MM.1S (cell line): ENCODE results near the gene CITED4.

Source experiments
- DNase-seq: peaks from one replicate; pipeline ENCODE4 v3.0.0-alpha.2; 2015
- H2AFZ ChIP-seq: fragments of 300-600 bp; sonication (generic); 2 replicates; pipeline ENCODE4 v1.6.0; 2016; ENCODE audit warnings: antibody characterized with exemption, low read length
- H3F3A ChIP-seq: fragments of 300-600 bp; sonication (generic); 2 replicates; pipeline ENCODE4 v1.6.1; 2016; ENCODE audit warnings: mild to moderate bottlenecking, antibody characterized with exemption, low read length, moderate library complexity, mixed read lengths; ENCODE audit not compliant: insufficient read depth
- H3K27ac ChIP-seq: fragments of 300-600 bp; sonication (generic); 2 replicates; pipeline ENCODE4 v1.5.1; 2016; ENCODE audit warnings: mild to moderate bottlenecking, low read length
- H3K27me3 ChIP-seq: fragments of 300-600 bp; sonication (generic); replicated peaks from 2 replicates; pipeline ENCODE4 v1.6.0; 2016; ENCODE audit warnings: low read length; ENCODE audit not compliant: insufficient read depth
- H3K36me3 ChIP-seq: fragments of 300-600 bp; sonication (generic); replicated peaks from 2 replicates; pipeline ENCODE4 v1.6.1; 2016; ENCODE audit warnings: mild to moderate bottlenecking, low read length, mixed read lengths; ENCODE audit not compliant: insufficient read depth
- H3K4me1 ChIP-seq: fragments of 300-600 bp; sonication (generic); 2 replicates; pipeline ENCODE4 v1.6.1; 2016; ENCODE audit warnings: low read length, mixed read lengths
- H3K4me2 ChIP-seq: fragments of 300-600 bp; sonication (generic); 2 replicates; pipeline ENCODE4 v1.6.0; 2016; ENCODE audit warnings: low read depth, low read length
- H3K4me3 ChIP-seq: fragments of 300-600 bp; sonication (generic); 2 replicates; pipeline ENCODE4 v1.5.1; 2016; ENCODE audit warnings: low read length, mixed read lengths
- H3K79me2 ChIP-seq: fragments of 300-600 bp; sonication (generic); 2 replicates; pipeline ENCODE4 v1.6.1; 2016; ENCODE audit warnings: mixed run types, low read length, mixed read lengths
- H3K9ac ChIP-seq: fragments of 300-600 bp; sonication (generic); 2 replicates; pipeline ENCODE4 v1.6.1; 2016; ENCODE audit warnings: low read length, mixed read lengths
- H3K9me2 ChIP-seq: fragments of 300-600 bp; sonication (generic); replicated peaks from 2 replicates; pipeline ENCODE4 v1.6.1; 2016; ENCODE audit warnings: mild to moderate bottlenecking, low read length, mixed read lengths; ENCODE audit not compliant: insufficient read depth
- H3K9me3 ChIP-seq: fragments of 300-600 bp; sonication (generic); replicated peaks from 2 replicates; pipeline ENCODE4 v1.6.1; 2016; ENCODE audit warnings: mild to moderate bottlenecking, low read length, mixed read lengths; ENCODE audit not compliant: insufficient read depth
- H4K20me1 ChIP-seq: fragments of 300-600 bp; sonication (generic); 2 replicates; pipeline ENCODE4 v1.6.1; 2016; ENCODE audit warnings: mild to moderate bottlenecking, low read length, moderate library complexity, mixed read lengths; ENCODE audit not compliant: insufficient read depth
- CTCF ChIP-seq: fragments of 300-600 bp; sonication (generic); IDR thresholded peaks from 2 replicates; pipeline ENCODE4 v1.5.1; 2016; ENCODE audit warnings: antibody characterized with exemption, low read length, mixed read lengths
- EZH2 ChIP-seq: fragments of 300-600 bp; sonication (generic); optimal IDR thresholded peaks from 2 replicates; pipeline ENCODE3; 2017; ENCODE audit warnings: low read depth, mild to moderate bottlenecking, antibody characterized with exemption, low read length, mixed read lengths
- EZH2phosphoT487 ChIP-seq: fragments of 300-600 bp; sonication (generic); IDR thresholded peaks from 2 replicates; pipeline ENCODE4 v1.6.1; 2018; ENCODE audit warnings: antibody characterized with exemption, low read length

The CITED4 gene

GRCh38 chr1:40877698-40878097 lies 15.5 kb upstream of the CITED4 start:
- H3K4me1 ChIP-seq = 0 out of 2 replicates have a peak, but pooled peaks cover 5% of the 10 kb centered on the region
- H4K20me1 ChIP-seq = no peaks in the 10 kb centered on the region
- no peak overlapping the region for H3K27ac ChIP-seq

GRCh38 chr1:40876891-40877290 lies 14.7 kb upstream of the CITED4 start:
- no peaks in the 10 kb centered on the region for H3F3A ChIP-seq
- H3K4me2 ChIP-seq = no peak overlapping the region
- H2AFZ ChIP-seq = no peak overlapping the region
- no peaks in the 10 kb centered on the region for H4K20me1 ChIP-seq
- H3K4me3 ChIP-seq = no peak overlapping the region
- no peaks in the 10 kb centered on the region for H3K79me2 ChIP-seq
- H3K4me1 ChIP-seq = 0 out of 2 replicates have a peak, but pooled peaks cover 5% of the 10 kb centered on the region
- no peaks in the 10 kb centered on the region for H3K9me2 ChIP-seq
- no peak overlapping the region for H3K27ac ChIP-seq
- no peaks in the 10 kb centered on the region for H3K27me3 ChIP-seq
- no peaks in the 10 kb centered on the region for H3K9me3 ChIP-seq
- DNase-seq = no peak
- H3K9ac ChIP-seq = no peak overlapping the region
- no peaks in the 10 kb centered on the region for H3K36me3 ChIP-seq
- TF ChIP-seq CTCF = no peak
- no peak for TF ChIP-seq EZH2
- no peak for TF ChIP-seq EZH2phosphoT487

More at GRCh38 chr1:40877698-40878097, 15.5 kb upstream of the CITED4 start:
- TF ChIP-seq EZH2phosphoT487 = no peak
- TF ChIP-seq CTCF = no peak
- no peak for TF ChIP-seq EZH2
- no peaks in the 10 kb centered on the region for H3F3A ChIP-seq
- no peaks in the 10 kb centered on the region for H3K27me3 ChIP-seq
- H2AFZ ChIP-seq = no peak overlapping the region
- H3K9ac ChIP-seq = no peak overlapping the region
- no peaks in the 10 kb centered on the region for H3K9me2 ChIP-seq
- H3K79me2 ChIP-seq = no peaks in the 10 kb centered on the region
- no peak overlapping the region for H3K4me3 ChIP-seq
- H3K36me3 ChIP-seq = no peaks in the 10 kb centered on the region
- no peak for DNase-seq
- H3K9me3 ChIP-seq = no peaks in the 10 kb centered on the region
- H3K4me2 ChIP-seq = no peak overlapping the region

DNA sequence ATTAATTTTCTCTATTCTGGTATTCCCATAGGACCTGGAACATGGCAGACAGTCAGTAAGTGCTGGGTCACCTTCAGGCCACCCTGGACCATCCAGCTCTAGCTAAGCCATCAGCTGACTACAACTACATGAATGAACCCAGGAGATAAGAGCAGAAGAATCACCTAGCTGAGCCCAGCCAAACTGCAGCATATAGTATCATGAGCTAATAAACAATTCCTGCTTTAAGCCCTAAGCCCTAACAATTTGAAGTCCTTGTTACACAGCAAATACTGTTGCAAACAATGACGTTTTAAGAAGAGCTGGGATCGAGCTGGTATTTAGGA lies 14.2 kb upstream of the CITED4 start:
- H3K79me2 ChIP-seq = no peaks in the 10 kb centered on the region
- no peak overlapping the region for H3K9ac ChIP-seq
- no peaks in the 10 kb centered on the region for H3F3A ChIP-seq
- H3K4me1 ChIP-seq = 0 out of 2 replicates have a peak, but pooled peaks cover 5% of the 10 kb centered on the region
- H3K4me3 ChIP-seq = no peak overlapping the region
- no peak overlapping the region for H3K4me2 ChIP-seq
- H4K20me1 ChIP-seq = no peaks in the 10 kb centered on the region
- no peaks in the 10 kb centered on the region for H3K27me3 ChIP-seq
- no peak overlapping the region for H2AFZ ChIP-seq
- DNase-seq = no peak
- no peak for TF ChIP-seq CTCF
- no peak for TF ChIP-seq EZH2
- TF ChIP-seq EZH2phosphoT487 = no peak
- H3K9me2 ChIP-seq = no peaks in the 10 kb centered on the region
- H3K36me3 ChIP-seq = no peaks in the 10 kb centered on the region
- H3K27ac ChIP-seq = no peak overlapping the region
- no peaks in the 10 kb centered on the region for H3K9me3 ChIP-seq
